ENCODE measurements around the gene NNMT.

DNA sequence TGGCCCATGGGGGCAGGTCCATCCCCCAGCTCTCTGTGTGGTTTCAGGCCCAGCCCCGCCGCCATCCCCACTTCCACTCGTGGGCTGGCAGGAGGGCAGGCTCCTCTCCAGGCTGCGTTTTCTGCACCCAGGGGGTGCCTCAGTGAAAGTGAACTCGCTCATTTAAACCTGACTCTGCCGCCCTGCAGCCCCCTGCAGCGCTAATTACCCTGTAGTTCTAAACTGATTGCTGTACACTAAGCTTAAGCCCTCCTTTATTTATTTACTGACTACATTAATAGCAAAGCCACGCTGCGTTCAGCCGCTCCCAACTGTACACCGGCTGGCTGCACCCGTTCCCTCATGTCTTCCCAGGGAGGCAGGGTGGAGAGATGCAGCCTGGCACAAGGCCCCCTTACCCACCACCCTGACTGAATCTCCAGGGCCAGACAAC lies 36.6 kb upstream of the NNMT start:
- TF ChIP-seq, protein P1, sequence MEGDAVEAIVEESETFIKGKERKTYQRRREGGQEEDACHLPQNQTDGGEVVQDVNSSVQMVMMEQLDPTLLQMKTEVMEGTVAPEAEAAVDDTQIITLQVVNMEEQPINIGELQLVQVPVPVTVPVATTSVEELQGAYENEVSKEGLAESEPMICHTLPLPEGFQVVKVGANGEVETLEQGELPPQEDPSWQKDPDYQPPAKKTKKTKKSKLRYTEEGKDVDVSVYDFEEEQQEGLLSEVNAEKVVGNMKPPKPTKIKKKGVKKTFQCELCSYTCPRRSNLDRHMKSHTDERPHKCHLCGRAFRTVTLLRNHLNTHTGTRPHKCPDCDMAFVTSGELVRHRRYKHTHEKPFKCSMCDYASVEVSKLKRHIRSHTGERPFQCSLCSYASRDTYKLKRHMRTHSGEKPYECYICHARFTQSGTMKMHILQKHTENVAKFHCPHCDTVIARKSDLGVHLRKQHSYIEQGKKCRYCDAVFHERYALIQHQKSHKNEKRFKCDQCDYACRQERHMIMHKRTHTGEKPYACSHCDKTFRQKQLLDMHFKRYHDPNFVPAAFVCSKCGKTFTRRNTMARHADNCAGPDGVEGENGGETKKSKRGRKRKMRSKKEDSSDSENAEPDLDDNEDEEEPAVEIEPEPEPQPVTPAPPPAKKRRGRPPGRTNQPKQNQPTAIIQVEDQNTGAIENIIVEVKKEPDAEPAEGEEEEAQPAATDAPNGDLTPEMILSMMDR (conservative IDR thresholded peaks at IDR 0.05) = no peak
- TF ChIP-seq EZH2 (IDR thresholded peaks at IDR 0.05; ENCODE audit: low read depth) = no peak

All from PC-9 (cell line).